Type B pancreatic cell (in vitro differentiated cells): ENCODE measurements around the gene PCCA. TPM values are rescaled to one million over a fixed set of nuclear protein-coding genes. Genes with fewer than 3 reads are reported as not detected.
"Not testable (repeated sequence)": the region's sequence is repeated elsewhere in the genome, so short reads cannot be mapped to it uniquely, and the experiment has no call there.

Experiments
- DNase-seq: peaks from one replicate; pipeline ENCODE4 v3.0.0; 2021; ENCODE audit warnings: mixed read lengths; ENCODE audit not compliant: unreplicated experiment; ENCODE audit errors: extremely low spot score
- H3K27ac Mint-ChIP-seq: 2 replicates; pipeline ENCODE4 v1.8.0; 2021; ENCODE audit warnings: mild to moderate bottlenecking, mixed read lengths
- H3K27me3 Mint-ChIP-seq: 2 replicates; pipeline ENCODE4 v1.8.0; 2021; ENCODE audit warnings: mixed read lengths
- H3K36me3 Mint-ChIP-seq: 2 replicates; pipeline ENCODE4 v1.8.0; 2021; ENCODE audit warnings: mixed read lengths
- H3K4me1 Mint-ChIP-seq: one replicate; pipeline ENCODE4 v1.8.0; 2021; ENCODE audit warnings: mixed read lengths; ENCODE audit not compliant: unreplicated experiment
- H3K4me3 Mint-ChIP-seq: 2 replicates; pipeline ENCODE4 v1.8.0; 2021; ENCODE audit warnings: mild to moderate bottlenecking, mixed read lengths
- H3K9me3 Mint-ChIP-seq: 2 replicates; pipeline ENCODE4 v1.8.0; 2021; ENCODE audit warnings: mixed read lengths
- CTCF ChIP-seq: fragments of 200-600 bp; sonication (generic); conservative IDR thresholded peaks from 2 replicates; pipeline ENCODE4 v1.5.0; 2021; ENCODE audit warnings: antibody characterized with exemption, mild to moderate bottlenecking
- total RNA-seq: library from RNA; stranded (reverse); gene quantifications from 2 replicates; pipeline ENCODE4 v1.2.1, GENCODE V29; 2021; ENCODE audit warnings: low replicate concordance

The PCCA gene
- total RNA-seq, 1 donor from 2014 or later, result 46.8 TPM

DNA sequence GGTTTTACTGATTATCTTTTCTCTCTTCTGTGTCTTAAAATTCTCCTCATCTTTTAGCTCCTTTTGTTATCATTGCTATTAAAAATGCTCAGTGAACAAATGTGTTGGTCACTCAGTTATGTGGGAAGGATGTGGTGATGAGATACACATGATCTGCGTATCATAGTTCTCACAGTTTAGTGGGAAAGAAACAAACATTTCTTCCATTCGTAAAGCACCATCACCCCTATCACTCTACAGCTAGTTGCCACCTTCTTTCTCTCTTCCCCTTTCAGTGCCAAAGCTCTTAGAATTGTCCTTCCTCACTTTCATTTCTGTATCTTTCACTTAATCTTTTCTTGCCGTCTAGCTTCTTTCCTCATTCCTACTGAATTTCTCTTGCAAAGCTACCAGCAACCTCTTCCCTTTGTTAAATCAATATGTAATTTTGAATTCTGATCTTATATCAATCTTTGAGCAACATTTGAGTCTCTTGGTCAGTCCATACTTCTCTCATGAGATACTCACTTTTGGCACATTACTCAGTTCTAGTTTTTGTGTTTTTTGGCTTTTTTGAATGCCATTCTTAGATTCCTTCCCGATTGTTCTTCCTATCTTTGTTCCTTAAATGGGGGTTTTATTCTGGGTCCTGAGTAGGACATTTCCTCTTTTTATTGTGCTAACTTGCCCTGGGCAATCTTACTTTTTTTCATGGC lies 122.3 kb downstream of the PCCA start:
- no peak for DNase-seq
- Mint-ChIP-seq H3K4me1 (no peaks in the 10 kb centered on the region), H3K36me3 (peaks cover 51% of the 10 kb centered on the region), H3K4me3 (no peak overlapping the region), H3K27me3 (no peaks in the 10 kb centered on the region), H3K27ac (no peak overlapping the region), H3K9me3 (peaks cover 12% of the 10 kb centered on the region)
- TF ChIP-seq CTCF, result no peak

DNA sequence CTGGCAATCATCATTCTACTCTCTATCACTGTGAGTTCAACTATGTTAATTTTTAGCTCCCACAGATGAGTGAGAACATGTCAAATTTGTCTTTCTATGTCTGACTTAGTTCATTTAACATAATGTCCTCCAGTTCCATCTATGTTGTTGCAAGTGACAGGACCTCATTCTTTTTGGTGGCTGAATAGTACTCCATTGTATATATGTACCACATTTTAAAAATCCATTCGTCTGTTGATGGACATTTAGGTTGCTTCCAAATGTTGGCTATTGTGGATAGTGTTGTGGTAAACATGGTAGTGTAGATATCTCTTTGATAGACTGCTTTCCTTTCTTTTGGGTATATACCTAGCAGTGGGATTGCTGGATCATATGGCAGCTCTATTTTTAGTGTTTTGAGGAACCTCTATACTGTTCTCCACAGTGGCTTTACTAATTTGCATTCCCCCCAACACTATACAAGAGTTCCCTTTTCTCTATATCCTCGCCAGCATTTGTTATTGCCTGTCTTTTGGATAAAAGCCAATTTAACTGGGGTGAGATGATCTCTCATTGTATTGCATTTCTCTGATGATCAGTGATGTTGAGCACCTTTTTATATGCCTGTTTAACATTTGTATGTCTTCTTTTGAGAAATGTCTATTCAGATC lies 124.1 kb downstream of the PCCA start:
- no peak for DNase-seq
- no peak overlapping the region for H3K27ac Mint-ChIP-seq
- no peak for TF ChIP-seq CTCF
- H3K4me1 Mint-ChIP-seq, result no peaks in the 10 kb centered on the region
- no peaks in the 10 kb centered on the region for H3K27me3 Mint-ChIP-seq
- H3K36me3 Mint-ChIP-seq, result peaks cover 57% of the 10 kb centered on the region
- no peak overlapping the region for H3K4me3 Mint-ChIP-seq
- peaks cover 12% of the 10 kb centered on the region for H3K9me3 Mint-ChIP-seq

DNA sequence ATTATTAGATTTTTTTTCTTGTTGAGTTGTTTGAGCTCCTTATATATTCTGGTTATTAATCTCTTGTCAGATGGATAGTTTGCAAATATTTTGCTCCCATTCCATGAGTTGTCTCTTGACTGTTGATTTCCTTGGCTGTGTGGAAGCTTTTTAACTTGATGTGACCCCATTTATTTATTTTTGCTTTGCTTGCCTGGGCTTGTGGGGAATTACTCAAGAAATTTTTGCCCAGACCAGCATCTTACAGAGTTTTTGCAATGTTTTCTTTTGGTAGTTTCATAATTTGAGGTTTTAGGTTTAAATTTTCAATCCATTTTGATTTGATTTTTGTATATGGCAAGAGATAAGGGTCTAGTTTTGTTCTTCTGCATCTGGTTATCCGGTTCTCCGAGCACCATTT lies 124.7 kb downstream of the PCCA start:
- peaks cover 57% of the 10 kb centered on the region for H3K36me3 Mint-ChIP-seq
- no peak for TF ChIP-seq CTCF
- peaks cover 2% of the 10 kb centered on the region for H3K4me1 Mint-ChIP-seq
- no peak overlapping the region for H3K27ac Mint-ChIP-seq
- DNase-seq, result no peak
- H3K27me3 Mint-ChIP-seq, result no peaks in the 10 kb centered on the region
- no peak overlapping the region for H3K4me3 Mint-ChIP-seq
- peaks cover 12% of the 10 kb centered on the region for H3K9me3 Mint-ChIP-seq

DNA sequence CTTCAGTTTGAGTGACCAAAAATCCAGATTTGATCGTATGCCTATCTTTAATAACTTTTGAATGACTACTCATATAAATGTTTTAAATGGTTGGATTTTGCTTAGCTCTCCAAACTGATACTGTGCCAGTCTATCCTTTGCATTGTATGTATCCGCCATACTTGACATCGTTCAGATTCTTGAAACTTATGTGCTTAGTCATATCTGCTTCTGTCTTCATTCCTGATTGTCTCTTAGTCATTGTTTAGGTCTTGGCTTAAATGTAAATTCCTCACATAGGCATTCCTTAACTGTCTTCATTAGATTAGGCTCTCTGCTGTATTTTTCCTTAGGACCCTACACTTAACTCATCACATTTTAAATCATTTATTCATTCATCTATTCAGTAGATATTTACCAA lies 126.0 kb downstream of the PCCA start:
- no peak for DNase-seq
- Mint-ChIP-seq H3K27me3 (no peaks in the 10 kb centered on the region), H3K4me1 (peaks cover 4% of the 10 kb centered on the region), H3K27ac (no peak overlapping the region), H3K9me3 (peaks cover 12% of the 10 kb centered on the region), H3K36me3 (peaks cover 56% of the 10 kb centered on the region), H3K4me3 (no peak overlapping the region)
- TF ChIP-seq CTCF, result no peak

GRCh38 chr13:100221166-100221565 lies 132.3 kb downstream of the PCCA start:
- Mint-ChIP-seq H3K36me3 (peaks cover 36% of the 10 kb centered on the region), H3K4me1 (peaks cover 4% of the 10 kb centered on the region), H3K27me3 (no peaks in the 10 kb centered on the region), H3K9me3 (no peaks in the 10 kb centered on the region), H3K4me3 (no peak overlapping the region), H3K27ac (no peak overlapping the region)
- no peak for DNase-seq
- TF ChIP-seq CTCF, result no peak

DNA sequence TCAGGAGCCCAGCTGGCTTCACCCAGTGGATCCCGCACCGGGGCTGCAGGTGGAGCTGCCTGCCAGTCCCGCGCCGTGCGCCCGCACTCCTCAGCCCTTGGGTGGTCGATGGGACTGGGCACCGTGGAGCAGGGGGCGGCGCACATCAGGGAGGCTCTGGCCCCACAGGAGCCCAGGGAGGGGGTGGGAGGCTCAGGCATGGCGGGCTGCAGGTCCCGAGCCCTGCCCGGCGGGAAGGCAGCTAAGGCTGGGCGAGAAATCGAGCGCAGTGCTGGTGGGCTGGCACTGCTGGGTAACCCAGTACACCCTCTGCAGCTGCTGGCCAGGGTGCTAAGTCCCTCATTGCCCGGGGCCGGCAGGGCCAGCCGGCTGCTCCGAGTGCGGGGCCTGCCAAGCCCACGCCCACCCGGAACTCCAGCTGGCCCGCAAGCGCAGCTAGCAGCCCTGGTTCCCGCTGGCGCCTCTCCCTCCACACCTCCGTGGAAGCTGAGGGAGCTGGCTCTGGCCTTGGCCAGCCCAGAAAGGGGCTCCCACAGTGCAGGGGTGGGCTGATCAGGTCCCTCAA lies 135.2 kb downstream of the PCCA start:
- H3K27ac Mint-ChIP-seq, H3K4me1 Mint-ChIP-seq, H3K9me3 Mint-ChIP-seq, H3K27me3 Mint-ChIP-seq, H3K4me3 Mint-ChIP-seq, DNase-seq: not testable (repeated sequence)
- peaks cover 30% of the 10 kb centered on the region for H3K36me3 Mint-ChIP-seq
